Suprapubic skin (tissue), 3 donors: Measurements from ENCODE around the gene CHST7.

Experiments used
- CTCF ChIP-seq, 2 donors: fragments of 200-600 bp in 1 of 2; fragments of 450-650 bp in 1 of 2; sonication (generic) in 1 of 2; IDR thresholded peaks; one replicate each; pipeline ENCODE4 v1.5.1; 2016 to 2019; ENCODE audit warnings: antibody characterized with exemption in 2 of 2, mild to moderate bottlenecking in 1 of 2, moderate library complexity in 1 of 2
- POLR2AphosphoS5 ChIP-seq, 3 donors: sonication (generic); formaldehyde crosslinking; IDR thresholded peaks; one replicate each; pipeline ENCODE4 v1.6.1; 2017; ENCODE audit warnings: antibody characterized with exemption in 3 of 3

- TF ChIP-seq POLR2AphosphoS5 (IDR thresholded peaks at IDR 0.05): no peak
- TF ChIP-seq CTCF (IDR thresholded peaks at IDR 0.05): no peak
Measured at GRCh38 chrX:46582966-46583365, 9.4 kb downstream of the CHST7 start.
